Measurements from ENCODE around the gene NUP93. TPM values are rescaled to one million over a fixed set of nuclear protein-coding genes. Genes with fewer than 3 reads are reported as not detected.

NUP93 gene
- total and polyA plus RNA-seq, 2 experiments from 2014 or later: 139 to 187 TPM

GRCh38 chr16:56848029-56848936, 118.4 kb downstream of the NUP93 start:
- ATAC-seq (peak; percentile 11; the same call in 1 of the 3 replicates), DNase-seq (ENCODE audit: low spot score) (no peak)
- Histone ChIP-seq H3K79me2 (replicated peaks; ENCODE audit: insufficient read depth) (no peaks in the 10 kb centered on the region), H3K27ac (ENCODE audit: low read depth) (peak overlapping the region; percentile 26; the same call in 1 of the 2 replicates), H3K36me3 (ENCODE audit: insufficient read depth) (no peaks in the 10 kb centered on the region), H3K4me3 (no peak overlapping the region), H3F3A (replicated peaks; ENCODE audit: low read depth) (no peaks in the 10 kb centered on the region), H2AFZ (no peak overlapping the region), H3K27me3 (ENCODE audit: insufficient read depth) (no peaks in the 10 kb centered on the region), H3K4me1 (ENCODE audit: insufficient read depth) (peaks cover 17% of the 10 kb centered on the region), H4K20me1 (replicated peaks; ENCODE audit: insufficient read depth) (no peaks in the 10 kb centered on the region; the same call in 1 of the 2 replicates), H3K9me2 (ENCODE audit: insufficient read depth) (no peaks in the 10 kb centered on the region), H3K4me2 (no peak overlapping the region)
- peaks cover 16% of the 10 kb centered on the region for H3K27me3 Mint-ChIP-seq (ENCODE audit: insufficient read depth, low read depth, poor library complexity)
- peak overlapping the region; percentile 87; the same call in 1 of the 2 replicates for H3K27ac Mint-ChIP-seq
- H3K9me3 Mint-ChIP-seq: peaks cover 13% of the 10 kb centered on the region; the same call in 2 of the 3 replicates
- H3K4me1 Mint-ChIP-seq: peaks cover 37% of the 10 kb centered on the region
- H3K4me3 Mint-ChIP-seq: no peak overlapping the region
- TF ChIP-seq CTCF (conservative IDR thresholded peaks at IDR 0.05; ENCODE audit: low read depth in 2 of 2) (no peak), CREB1 (CRISPR knock-in tag; IDR thresholded peaks at IDR 0.05; ENCODE audit: low read depth) (no peak), POLR2AphosphoS5 (IDR thresholded peaks at IDR 0.05; ENCODE audit: low read depth) (no peak), EZH2 (IDR thresholded peaks at IDR 0.05; ENCODE audit: low read depth, unreplicated experiment) (no peak)
- H3K36me3 Mint-ChIP-seq (ENCODE audit: low read depth): peaks cover 23% of the 10 kb centered on the region

GRCh38 chr16:56848955-56849689, 119.2 kb downstream of the NUP93 start:
- Mint-ChIP-seq H3K4me3 (no peak overlapping the region), H3K4me1 (peaks cover 37% of the 10 kb centered on the region), H3K27me3 (ENCODE audit: insufficient read depth, low read depth, poor library complexity) (peaks cover 16% of the 10 kb centered on the region), H3K36me3 (ENCODE audit: low read depth) (peaks cover 15% of the 10 kb centered on the region; the same call in 2 of the 3 replicates), H3K27ac (peak overlapping the region; percentile 87), H3K9me3 (peaks cover 13% of the 10 kb centered on the region; the same call in 2 of the 3 replicates)
- no peak overlapping the region for H2AFZ ChIP-seq
- peaks cover 17% of the 10 kb centered on the region for H3K4me1 ChIP-seq (ENCODE audit: insufficient read depth)
- H3K79me2 ChIP-seq (replicated peaks; ENCODE audit: insufficient read depth): no peaks in the 10 kb centered on the region
- DNase-seq (ENCODE audit: low spot score) (no peak), ATAC-seq (peak; percentile 46)
- H3F3A ChIP-seq (replicated peaks; ENCODE audit: low read depth): no peaks in the 10 kb centered on the region
- no peak overlapping the region for H3K4me3 ChIP-seq
- H3K27me3 ChIP-seq (ENCODE audit: insufficient read depth): no peaks in the 10 kb centered on the region
- H3K9me2 ChIP-seq (ENCODE audit: insufficient read depth): no peaks in the 10 kb centered on the region
- no peaks in the 10 kb centered on the region for H3K36me3 ChIP-seq (ENCODE audit: insufficient read depth)
- 0 out of 2 replicates have a peak overlapping the region, but pooled peaks have one; percentile 26 for H3K27ac ChIP-seq (ENCODE audit: low read depth)
- no peak overlapping the region for H3K4me2 ChIP-seq
- H4K20me1 ChIP-seq (replicated peaks; ENCODE audit: insufficient read depth): no peaks in the 10 kb centered on the region; the same call in 1 of the 2 replicates
- TF ChIP-seq CTCF (conservative IDR thresholded peaks at IDR 0.05; ENCODE audit: low read depth in 2 of 2) (no peak), ETS1 (IDR thresholded peaks at IDR 0.05) (no peak), ZNF462 (CRISPR knock-in tag; IDR thresholded peaks at IDR 0.05) (no peak)

Data from GM23338 (cell line).